Parietal lobe (tissue), 1 donor: ENCODE measurements around the gene TGFBR3L. TPM values are rescaled to one million over a fixed set of nuclear protein-coding genes. Genes with fewer than 3 reads are reported as not detected.

Experiments
- total RNA-seq: library from RNA; depleted of rRNA; stranded (reverse); fragments of >200 nt; gene quantifications from one replicate; pipeline ENCODE4 v1.2.3, GENCODE V29; 2014

TGFBR3L gene
- not detected for total RNA-seq

DNA sequence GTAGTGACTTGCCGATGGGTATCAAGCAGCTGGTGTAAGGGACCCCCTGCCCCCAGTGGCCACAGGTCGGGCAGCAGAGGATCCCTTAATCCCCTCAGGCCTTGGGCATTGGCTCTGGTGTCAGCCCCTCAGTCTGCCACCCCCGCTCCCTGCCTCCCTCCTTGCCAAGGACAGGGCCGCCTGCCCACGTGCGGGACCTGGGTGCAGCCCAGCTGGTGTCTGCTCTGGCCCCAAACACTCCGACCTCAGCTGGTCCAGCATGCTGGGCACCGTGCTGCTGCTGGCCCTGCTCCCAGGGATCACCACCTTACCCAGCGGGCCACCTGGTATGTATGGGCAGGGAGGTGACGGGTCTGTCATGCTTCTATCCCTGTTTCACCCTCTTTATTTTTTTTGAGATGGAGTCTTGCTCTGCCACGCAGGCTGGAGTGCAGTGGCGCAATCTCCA lies at the start of gene TGFBR3L:
TSS of gene TGFBR3L (plus strand) at position 233 of the 448 bp plus-strand sequence.

DNA sequence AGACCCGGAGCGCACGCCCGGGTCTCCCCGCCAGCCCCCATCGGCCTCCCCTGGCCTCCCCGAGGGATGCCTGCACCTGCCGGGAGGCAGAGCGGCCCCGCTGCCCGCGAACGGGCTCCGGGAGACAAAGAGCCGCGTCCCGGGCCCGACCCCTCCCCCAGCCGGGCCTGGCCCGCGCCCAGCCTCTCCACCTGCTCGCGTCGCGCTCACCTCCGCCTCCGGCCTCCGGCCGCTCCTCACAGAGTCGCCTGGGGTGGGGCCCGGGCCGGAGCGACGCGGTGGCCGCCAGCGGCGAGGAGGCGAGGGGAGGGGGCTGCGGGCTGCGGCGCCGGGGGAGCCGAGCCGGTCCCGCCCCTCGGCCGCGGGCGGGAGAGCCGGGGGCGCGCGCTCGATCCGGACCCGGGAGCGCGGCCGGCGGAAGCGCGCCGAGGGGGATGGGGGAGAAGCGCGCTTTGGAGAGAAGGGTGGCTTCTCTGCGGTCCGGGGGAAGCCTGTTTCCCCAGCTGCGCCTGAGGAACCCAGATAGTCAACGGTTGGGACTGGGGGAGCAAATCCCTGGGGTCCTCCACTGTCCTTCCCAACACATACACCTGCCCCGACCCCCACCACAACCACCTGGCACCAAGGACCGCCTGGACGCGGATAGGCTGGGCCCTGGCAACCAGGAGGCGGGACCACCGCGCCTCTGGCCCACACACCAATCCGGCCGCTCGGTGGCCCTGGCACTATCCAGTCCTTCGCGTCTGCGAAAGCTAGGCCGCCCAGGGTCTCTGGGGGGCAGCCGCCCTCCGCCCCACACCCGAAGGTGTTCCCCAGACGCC lies 40.3 kb upstream of the TGFBR3L start, which contains the start of gene PRR36:
TSS of gene PRR36 (minus strand) at position 315 of the 821 bp plus-strand sequence. CDS start 701 bp downstream, outside the sequence.

DNA sequence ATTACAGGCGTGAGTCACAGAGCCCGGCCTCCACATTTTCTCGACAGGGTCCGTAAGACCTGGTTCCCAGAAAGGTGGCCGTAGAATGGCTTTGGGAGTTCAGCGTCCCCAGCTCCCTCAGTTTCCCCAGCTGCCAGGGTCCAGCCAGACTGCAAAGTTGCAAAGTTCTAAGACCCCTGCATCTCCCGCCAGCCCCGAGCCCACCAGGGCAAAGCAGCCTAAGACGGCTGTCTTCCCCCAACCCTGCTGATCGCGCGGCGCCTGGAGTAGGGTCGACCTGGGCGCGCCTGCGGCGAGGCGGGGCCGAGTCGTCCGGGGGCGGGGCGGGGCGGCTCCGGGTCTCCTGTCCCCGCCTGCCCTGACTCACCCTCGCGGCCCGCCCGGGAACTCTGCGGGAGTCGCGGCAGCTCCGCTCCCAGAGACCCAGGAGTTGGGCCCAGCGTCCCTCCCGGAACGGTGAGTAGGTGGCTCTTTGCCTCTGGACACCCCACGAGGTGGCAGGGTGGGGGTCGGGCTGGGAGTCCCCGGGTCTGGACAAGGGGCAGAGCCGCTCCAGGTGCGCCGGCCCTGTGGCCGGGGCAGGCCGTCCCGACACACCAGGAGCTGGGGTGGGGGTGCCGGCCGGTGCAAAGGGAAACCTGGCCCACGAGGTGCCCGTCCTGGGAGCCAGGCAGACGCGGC lies 26.3 kb upstream of the TGFBR3L start, which contains the start of gene LRRC8E:
TSS of gene LRRC8E (plus strand) at position 366 of the 681 bp plus-strand sequence. CDS start 7,094 bp downstream, outside the sequence.

DNA sequence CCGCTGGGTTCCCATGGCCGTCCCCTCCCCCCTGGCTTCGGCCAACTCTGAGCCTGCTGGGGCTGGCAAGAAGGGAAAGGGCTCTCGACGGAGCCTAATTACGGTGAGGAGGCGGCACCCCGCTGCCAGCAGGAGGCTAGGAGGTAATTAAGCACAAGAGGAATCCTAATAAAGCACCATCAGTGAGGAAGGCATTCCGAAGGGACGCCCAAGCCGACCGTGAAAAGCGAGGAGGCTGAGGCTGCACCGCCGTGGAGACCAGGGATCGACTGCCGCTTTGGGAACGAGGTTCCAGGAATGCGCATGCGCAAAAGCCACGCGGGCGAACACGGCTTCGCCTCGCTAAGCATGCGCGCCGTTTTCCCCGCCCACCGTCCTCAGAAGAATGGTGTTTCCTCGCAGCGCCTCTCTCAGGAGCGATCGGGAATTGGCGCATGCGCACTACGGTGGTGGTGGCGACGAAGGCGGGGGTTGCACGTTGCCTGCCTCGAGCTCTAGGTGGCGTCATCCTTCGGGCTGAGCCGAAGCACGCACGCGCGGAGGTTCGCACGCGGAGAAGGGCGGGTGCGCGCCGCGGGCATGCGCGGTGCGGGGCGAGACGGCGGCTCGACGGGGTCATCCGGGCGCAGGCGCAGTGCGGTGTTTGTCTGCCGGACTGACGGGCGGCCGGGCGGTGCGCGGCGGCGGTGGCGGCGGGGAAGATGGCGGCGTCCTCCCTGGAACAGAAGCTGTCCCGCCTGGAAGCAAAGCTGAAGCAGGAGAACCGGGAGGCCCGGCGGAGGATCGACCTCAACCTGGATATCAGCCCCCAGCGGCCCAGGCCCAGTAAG lies 11.2 kb upstream of the TGFBR3L start, which contains the start of gene MAP2K7:
TSS of gene MAP2K7 (plus strand) at position 634 of the 830 bp plus-strand sequence. CDS start at position 702, 68 bp downstream.

DNA sequence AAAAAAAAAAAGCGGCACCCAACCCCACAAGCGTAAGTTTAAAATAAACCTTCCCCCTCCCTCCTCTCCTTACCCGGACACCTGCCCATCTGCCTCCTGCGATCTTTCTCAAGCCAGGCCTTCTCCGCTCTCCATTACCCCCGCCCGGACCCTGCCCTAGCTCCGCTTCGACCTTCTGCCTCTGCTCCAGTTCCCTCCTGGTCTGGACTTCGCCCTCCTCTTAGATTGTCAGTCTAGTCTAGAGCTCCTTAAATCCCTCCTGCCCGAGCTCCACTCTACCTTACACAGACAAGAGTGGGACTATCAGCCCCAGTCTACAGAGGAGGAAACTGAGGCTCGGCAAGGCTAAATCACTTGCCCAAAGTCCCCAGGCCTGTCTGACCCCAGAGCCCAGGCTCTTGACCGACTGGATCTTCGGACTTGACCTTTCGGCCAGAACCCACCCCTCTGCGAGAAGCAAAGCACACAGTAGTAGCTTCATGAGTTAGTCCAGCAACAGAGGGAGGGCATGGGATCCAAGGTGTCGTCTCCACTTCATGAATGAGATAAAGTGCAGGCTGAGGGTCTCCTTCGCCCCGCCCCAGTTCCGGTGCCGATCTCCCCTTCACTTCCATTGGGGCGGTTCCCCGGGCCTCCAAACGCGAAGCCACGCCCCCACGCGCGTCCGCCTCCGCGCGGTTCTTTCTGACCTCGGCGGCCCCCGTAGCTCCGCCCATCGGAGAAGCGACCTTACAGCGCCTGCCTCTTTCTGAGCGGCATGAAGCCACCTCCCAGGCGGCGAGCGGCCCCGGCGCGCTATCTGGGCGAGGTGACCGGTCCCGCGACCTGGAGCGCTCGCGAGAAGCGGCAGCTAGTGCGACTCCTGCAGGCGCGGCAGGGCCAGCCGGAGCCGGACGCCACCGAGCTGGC lies 5.2 kb downstream of the TGFBR3L start, which contains the start of gene SNAPC2:
TSS of gene SNAPC2 (plus strand) at position 729 of the 909 bp plus-strand sequence. CDS start at position 758, 29 bp downstream.

DNA sequence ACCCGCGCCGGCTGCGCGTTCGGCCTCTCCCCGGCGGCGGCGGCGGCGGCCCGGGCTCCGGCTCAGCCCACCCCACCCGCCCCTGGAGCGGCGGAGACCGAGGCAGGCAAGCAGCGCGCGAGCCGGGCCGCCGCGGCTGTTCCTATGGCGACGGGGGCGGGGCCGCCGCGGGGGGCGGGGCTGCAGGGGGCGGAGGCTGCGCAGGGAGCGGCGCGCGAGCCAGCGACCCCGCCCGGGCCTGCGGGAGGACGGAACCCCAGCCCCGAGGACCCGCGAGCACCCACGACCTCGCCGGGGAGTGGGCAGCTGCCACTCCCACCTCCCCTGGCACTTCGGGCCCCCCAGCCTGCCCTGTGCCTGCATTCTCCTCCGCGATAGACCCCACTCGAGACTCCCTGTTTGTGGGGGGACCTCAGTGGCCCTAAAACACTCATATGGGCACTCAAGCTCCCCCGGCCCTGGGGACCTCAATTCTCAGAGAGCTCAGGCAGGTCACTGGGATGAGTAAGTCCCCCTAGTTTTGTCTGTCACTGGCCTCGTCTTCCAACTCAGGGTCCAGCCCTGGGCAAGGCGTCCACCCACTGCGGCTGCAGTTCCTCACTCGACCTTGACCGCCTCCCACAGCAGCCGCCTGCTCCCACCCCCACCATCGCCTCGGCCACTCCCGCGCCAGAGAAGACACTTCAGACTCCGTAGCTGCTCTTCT lies 11.5 kb downstream of the TGFBR3L start, which contains the start of gene CTXN1:
TSS of gene CTXN1 (minus strand) at position 115 of the 706 bp plus-strand sequence. CDS start 597 bp downstream, outside the sequence.

DNA sequence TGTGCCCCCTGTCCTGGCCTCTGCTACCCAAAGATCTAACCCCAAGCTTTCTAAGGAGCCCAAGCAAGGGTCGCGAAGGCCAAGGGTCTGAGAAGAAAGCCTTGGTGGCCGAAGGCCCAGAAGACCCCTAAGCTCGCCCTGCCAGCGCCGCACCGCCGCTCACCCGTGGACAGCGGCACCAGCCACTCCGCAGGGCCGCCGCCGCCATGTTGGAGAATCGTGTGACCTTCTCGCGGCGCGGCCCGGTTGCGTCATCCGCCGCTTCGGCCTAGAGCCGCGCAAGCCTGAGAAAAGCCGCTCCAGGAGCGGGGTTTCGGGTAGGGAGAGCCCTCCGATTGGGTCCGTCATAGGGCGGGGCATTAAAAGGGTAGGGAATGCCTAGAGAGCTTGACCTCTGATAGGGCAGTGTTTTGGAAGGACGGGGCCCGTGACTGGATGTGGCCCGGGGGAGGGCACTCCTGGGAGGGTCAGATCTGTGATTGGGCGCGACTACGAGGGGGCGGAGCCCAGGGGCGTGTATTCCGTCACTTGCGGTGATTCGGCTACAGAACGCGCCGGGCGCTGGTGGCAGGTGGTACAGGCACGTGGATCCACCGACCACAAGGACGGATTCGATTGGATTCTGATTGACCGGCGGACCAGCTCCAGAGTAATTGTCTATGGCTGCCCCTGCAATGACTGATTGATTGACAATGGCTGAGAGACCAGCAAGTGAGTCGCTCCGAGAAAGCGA lies 29.0 kb downstream of the TGFBR3L start, which contains the start of gene TIMM44:
TSS of gene TIMM44 (minus strand) at position 223 of the 733 bp plus-strand sequence. CDS start at position 208, 15 bp downstream.

Other genes starting within 250 kb of the TGFBR3L start
- gene RETN, start 245.8 kb upstream of the TGFBR3L start, total RNA-seq, result not detected
- not detected for gene MCEMP1, start 237.7 kb upstream of the TGFBR3L start, total RNA-seq
- gene TRAPPC5, start 234.0 kb upstream of the TGFBR3L start, total RNA-seq, result 13.1 TPM
- gene FCER2, start 212.7 kb upstream of the TGFBR3L start, total RNA-seq, result not detected
- not detected for gene CLEC4G, start 182.7 kb upstream of the TGFBR3L start, total RNA-seq
- not detected for gene CD209, start 167.3 kb upstream of the TGFBR3L start, total RNA-seq
- not detected for gene CLEC4M, start 151.6 kb upstream of the TGFBR3L start, total RNA-seq
- gene EVI5L, start 84.6 kb upstream of the TGFBR3L start, total RNA-seq, result 57.0 TPM
- gene PRR36, start 40.4 kb upstream of the TGFBR3L start, total RNA-seq, result 6.6 TPM
- gene LRRC8E, start 26.3 kb upstream of the TGFBR3L start, total RNA-seq, result not detected
- gene MAP2K7, start 11.0 kb upstream of the TGFBR3L start, total RNA-seq, result 8.5 TPM
- gene SNAPC2, start 5.5 kb downstream of the TGFBR3L start, total RNA-seq, result 6.6 TPM
- 38.5 TPM for gene CTXN1, start 11.3 kb downstream of the TGFBR3L start, total RNA-seq
- gene TIMM44, start 28.8 kb downstream of the TGFBR3L start, total RNA-seq, result 40.4 TPM
- gene ELAVL1, start 90.8 kb downstream of the TGFBR3L start, total RNA-seq, result 22.5 TPM
- gene CCL25, start 137.9 kb downstream of the TGFBR3L start, total RNA-seq, result not detected
- 75.1 TPM for gene FBN3, start 234.8 kb downstream of the TGFBR3L start, total RNA-seq